GM19025 (cell line): ENCODE data around the gene AMACR.
"Not testable (repeated sequence)": the region's sequence is repeated elsewhere in the genome, so short reads cannot be mapped to it uniquely, and the experiment has no call there.

Source experiments
- ATAC-seq: cut with Tn5 transposase; IDR thresholded peaks from one replicate; pipeline ENCODE4 v1.9.1; 2021; ENCODE audit warnings: mild to moderate bottlenecking, low read depth, moderate library complexity; ENCODE audit not compliant: unreplicated experiment

The AMACR gene

DNA sequence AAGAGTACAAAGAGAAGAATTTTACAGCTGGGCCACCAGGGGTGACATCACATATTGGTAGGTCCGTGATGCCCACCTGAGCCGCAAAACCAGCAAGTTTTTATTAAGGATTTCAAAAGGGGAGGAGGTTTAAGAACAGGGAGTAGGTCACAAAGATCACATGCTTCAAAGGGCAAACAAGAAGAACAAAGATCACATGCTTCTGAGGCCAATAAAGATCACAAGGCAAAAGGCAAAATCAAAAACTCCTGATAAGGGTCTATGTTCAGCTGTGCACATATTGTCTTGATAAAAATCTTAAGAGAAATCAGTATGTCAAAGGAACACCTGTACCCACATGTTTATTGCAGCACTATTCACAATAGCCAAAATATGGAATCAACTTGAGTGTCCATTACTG is 2.3 kb upstream of the AMACR start:
- ATAC-seq, result not testable (repeated sequence)

DNA sequence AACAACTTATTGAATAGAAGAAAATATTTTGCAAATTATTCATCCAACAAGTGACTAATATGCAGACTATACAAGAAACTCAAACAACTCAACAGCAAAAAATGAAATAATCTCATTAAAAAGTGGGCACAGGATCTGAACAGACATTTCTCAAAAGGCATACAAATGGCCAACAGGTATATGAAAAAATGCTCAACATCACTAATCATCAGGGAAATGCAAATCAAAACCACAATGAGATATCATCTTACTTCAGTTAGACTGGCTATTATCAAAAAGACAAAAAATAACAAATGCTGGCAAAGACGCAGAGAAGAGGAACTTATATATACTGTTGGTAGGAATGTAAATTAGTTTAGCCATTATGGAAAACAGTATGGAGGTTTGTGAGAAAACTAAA is 1.8 kb upstream of the AMACR start:
- ATAC-seq, result no peak

DNA sequence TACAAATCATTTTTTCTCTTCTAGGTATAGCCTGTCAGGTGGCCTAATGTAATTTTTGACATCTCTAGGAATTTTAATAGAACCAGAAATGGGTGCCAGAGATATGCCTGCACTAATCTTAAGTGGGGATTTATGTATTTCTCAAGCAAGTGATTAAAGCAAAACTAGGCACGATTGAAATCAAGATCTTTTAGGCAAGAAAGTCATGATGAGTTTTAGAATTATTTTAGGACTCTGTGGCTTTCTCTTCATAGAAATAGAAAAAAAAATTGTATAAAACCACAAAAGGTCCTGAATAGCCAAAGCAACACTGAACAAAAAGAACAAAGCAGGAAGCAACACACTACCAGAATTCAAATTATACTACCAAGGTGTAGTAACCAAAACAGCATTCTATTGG is 952 bp upstream of the AMACR start:
- ATAC-seq, result no peak

DNA sequence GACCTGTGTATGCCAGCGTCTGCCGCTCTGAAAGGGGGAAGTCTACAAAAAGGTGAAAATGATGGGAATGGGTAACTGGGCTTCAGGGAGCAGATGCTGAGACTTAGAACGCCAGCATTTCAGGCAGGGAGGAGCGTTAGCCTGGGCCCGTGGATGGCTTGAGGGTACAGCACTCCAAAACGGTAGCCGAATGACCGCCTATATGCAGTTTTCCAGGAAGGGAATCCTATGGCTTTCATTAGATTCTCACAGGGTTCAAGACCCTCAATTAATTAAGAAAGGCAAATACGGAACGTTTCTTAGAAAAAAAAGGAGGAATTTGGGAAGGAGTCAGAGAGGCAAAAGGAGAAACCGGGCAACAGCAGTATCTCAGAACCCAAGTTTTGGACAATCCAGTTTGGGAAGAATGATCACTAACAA is 639 bp downstream of the AMACR start:
- ATAC-seq, result no peak

DNA sequence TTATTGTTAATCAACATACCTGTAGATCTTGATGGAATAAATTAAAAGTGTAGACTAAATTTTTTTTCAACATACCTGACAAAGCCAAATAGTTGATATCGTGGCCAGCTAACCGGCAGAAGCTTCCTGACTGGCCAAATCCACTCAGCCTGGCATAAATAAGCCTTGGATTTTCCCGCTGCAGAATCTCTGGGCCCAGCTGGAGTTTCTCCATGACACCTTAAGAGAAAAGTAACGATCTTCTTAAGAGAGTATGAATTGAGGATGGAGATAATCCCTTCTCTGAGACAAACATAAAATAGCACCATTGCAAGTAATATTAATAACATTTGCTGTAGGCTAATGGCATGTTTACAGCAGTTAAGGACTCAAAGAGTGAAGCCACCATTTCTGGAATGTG is 2.2 kb downstream of the AMACR start:
- no peak for ATAC-seq

DNA sequence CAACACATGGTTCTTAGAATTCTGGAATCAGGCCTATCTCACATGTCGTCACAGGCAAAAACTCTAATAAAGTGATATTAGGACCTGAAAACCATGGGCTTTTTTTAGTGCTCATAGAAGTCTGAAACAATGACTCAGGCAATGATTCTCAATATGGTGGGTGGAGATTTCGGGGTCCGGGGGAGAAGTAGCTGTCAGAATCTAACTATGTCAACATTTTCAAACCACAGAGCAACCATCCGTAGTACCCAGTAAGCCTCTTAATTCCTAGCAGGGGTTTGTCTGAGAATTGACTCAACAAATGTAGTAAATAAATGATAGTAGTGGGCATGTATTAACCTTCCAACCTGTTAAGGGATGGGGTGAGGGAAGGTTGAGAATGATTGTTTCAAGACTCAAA is 2.6 kb downstream of the AMACR start:
- no peak for ATAC-seq

DNA sequence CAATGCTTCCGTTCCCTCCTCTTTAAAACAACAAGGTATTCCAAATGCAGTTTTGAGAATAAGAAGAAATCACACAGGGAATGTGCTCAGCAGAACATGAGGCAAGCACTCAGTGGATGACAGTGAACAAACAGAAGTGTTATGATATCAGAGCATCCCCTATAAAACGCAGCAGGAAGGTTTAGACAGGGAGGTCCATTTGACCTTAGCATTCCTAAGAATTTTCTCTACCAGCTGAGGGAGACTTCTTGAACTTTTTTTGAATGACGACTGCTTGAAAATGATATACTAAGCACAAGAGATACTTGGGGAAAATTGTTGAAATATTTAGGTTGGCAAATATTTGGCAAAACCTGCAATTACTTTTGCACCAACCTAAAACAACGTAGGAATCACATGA is 3.9 kb downstream of the AMACR start:
- no peak for ATAC-seq

DNA sequence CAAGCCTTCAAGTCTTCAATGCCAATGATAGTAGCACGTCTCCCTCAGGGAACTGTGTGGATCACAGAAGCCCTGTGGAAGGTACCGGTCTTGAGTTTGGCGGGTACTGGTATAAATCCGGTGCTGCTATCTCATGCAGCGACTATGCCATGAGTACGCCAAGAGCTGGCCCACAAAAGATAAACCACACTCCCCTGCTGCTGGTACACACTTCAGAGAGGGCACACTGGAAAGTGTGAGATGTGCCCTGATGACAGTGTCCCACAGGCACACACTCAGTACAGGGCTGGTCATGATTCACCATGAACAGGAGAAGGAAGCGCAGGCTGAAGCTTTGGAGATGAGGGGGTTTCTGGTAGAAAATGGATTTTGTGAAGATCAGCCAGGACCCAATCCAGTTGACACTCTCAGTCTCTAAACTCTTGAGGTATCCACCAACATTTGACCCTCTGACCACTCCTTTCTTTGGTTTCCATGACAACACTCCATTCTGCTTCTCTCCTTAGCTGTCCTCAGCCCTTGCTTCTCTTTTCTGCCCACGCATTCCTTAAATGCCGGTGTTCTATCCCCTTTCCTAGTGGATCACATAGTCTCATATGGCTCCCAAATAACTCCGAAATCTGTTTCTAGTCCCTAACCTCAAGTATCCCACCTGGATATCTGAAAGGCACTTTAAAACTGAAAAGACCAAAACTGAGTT is 5.1 kb downstream of the AMACR start:
- no peak for ATAC-seq

DNA sequence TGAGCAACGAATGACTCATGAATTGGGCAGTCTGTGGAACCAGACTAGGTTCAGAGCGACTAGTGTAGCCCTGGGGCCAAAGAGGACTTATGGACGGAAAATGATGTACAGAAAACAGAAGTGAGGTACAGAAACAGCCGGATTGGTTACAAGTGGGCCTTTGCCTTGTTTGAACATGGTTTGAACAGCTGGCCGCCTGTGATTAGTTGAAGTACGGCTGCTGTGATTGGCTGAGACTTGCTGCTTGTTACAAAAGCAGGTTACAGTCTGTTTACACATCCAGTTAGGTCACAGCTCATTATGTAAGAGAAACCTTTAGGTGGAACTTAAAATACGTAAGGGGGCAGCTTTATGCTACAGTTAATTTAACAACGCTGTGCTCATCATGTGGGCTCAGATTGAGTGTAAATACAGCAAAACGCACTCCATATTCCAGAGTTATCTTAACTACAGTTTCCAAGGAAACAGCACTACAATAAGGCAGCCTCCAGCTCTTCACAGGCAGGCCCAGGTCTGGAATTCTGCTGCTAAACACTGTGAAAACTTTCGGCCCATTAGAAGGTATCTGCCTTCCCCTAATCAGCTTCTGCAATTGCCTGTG is 6.5 kb downstream of the AMACR start:
- ATAC-seq, result no peak

DNA sequence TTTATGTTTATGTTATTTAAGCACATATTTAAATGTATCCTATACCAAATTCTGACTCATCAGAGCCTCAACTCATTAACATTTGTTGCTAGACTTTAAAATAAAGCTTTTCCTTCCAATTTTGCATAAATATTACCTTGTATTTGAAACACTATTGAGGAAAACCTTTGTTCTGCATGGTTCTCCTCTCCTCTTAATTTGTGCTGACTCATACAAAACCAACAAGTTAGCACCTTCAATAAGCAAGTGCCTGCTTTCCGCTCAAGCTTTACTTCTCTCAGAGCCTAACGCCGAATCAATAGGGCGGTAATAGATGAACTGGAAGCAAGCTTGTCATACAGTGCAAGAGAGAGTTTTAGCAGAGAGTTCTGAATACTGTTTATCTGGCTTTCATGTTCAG is 7.9 kb downstream of the AMACR start:
- no peak for ATAC-seq

DNA sequence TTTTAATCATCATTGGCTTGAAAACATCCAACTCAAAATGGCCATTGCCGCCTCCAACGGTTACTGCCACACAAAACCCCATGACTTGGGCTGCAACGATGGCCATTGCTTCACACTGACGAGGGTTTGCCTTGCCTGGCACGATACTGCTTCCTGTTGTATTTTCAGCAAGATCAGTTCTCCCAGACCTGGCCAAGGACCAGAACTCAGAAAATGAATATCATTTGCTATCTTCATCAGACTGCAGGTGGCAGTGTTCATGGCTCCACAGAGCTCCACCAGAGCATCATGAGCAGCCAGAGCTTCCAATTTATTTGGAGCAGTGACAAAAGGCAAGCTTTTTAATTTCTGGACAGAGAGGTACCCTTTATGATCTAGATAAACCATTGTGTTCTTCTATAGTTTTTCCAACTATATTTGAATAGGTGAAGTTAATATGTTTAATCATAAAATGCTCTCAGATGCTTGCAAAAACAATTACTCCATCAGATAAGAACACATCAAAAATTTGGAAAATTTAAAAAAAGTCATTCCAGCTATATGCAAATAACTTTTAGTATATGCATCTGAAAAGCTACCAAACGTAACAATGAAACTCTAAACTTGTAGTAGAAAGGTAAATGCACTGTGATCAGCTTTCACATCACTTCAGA is 10.4 kb downstream of the AMACR start:
- no peak for ATAC-seq

DNA sequence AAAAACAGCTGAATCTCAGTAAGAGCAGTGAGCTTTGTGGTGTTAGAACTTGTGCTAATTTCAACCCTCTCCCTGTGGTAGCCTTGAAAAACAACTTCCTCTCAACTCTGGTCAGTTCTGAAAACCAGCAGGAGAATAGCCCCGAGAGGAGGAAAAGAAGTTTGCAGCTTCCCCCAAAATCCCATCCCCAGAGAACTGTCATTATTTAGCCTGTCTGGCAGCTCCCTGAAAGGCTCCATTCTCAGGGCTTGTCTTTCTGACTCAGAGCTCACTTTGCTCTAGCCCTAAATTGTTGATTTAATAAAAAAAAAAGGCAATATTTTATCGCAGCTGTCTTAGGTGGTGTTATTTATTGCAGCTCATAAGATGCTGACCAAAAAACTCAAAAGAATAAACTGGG is 12.0 kb downstream of the AMACR start:
- ATAC-seq, result no peak

DNA sequence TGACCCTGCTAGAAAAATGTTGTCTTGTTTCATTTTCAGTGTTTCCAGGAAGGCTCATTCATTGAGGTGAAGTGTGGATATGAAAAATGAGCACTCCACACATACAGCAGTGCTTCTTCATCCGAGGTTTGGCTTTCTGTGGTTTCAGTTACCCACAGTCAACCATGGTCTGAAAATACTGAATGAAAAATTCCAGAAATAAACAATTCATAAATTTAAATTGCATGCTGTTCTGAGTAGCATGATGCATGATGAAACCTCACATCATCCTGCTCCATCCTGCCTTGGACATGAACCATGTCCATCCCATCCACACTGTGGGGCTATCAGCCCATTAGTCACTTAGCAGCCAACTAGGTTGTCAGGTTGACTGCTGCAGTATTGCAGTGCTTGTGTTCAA is 13.0 kb downstream of the AMACR start:
- no peak for ATAC-seq

DNA sequence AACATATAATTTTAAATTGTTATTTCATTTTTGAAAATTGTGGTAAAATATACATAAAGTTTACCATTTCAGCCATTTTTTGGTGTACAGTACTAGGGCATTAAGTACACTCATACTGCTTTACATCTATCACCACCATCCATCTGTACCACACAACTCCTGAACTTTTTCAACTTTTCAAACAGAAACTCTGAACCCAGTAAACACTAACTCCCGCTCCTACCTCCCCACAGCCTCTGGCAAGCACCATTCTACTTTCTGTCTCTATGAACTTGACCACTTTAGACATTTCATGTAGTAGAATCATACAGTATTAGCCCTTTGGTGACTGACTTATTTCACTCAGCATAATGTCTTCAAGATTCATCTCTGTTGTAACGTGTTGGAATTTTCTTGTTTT is 15.0 kb downstream of the AMACR start:
- no peak for ATAC-seq

DNA sequence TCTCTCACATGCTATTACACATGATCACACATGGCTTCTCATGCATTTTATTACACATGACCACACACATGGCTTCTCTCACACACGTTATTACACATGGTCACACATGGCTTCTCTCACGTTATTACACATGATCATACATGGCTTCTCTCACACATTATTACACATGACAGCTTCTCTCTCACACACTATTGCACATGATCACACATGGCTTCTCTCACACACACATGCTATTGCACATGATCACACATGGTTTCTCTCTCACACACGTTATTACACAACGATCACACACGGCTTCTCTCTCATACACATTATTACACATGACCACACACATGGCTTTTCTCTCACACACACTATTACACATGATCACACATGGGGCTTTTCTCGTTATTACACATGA is 22.4 kb downstream of the AMACR start:
- no peak for ATAC-seq

DNA sequence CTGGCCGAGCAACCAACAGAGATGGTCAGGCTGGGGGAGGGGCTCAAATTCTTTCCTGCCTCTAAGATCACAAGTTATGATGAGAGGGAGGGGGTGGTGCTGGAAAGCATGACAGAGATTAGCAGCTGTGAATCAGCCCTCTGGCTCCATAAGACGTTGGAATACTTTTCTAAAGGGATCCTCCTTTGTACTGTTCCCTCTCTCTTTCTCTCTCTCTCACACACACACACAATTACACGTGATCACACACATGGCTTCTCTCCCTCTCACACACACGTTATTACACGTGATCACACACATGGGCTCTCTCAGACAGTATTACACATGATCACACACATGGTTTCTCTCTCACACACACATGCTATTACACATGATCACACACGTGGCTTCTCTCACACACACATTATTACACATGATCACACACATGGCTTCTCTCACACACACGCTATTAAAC is 23.2 kb downstream of the AMACR start, which contains the start of gene SLC45A2:
TSS of gene SLC45A2 (minus strand) at position 23 of the 454 bp plus-strand sequence. CDS start 110 bp downstream, outside the sequence.
- no peak for ATAC-seq

DNA sequence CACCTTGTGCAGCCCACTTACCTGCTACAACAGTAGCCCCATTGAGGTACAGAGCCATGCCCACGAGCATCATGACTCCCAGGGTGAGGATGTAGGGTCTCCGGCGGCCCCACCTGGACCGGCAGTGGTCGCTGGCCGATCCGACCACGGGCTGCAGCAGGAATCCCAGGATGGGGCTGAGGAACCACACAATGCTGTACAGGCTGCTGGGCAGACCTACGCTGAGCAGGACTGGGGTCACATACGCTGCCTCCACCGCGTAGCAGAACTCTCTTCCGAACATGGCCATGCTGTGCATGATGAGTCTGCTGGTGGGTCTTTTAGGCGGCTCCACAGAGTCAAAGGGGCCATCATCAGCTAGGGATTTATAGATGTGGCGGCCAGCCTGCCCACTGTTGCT is 23.7 kb downstream of the AMACR start:
- ATAC-seq, result no peak

DNA sequence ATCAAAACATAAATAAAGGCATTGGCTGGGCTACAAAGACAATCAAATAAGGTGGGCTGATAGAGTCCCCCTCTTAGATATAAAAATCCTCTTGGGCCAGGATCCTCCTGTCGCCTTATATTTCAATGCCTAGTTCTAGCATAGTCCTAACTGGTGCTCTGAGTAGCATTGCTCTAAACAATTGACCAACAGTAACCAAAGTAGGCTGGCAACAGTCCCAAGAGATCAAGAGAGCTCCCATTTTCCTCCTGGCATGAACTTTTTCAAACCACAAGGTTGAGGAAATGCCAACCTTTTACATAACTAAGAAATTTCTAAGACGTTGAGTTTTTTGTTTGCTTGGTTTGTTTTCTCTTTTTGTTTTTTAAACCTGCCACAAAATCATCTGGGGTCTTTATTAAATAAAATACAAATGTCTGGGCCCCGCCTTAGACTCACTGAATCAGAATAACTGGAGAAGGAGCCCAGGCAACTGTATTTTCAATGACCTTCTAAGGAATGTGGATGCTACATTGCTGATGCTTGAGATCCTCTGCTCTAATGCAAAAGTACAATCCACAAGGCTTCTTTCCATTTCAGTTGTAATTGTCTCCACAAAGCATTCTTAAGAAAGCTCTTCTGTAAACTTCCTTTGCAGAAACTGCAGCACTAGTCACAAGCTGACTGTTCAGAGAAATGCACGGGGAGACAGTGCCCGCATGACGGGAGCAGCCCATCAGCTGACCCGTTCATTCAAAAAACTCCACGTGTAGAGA is 26.3 kb downstream of the AMACR start:
- no peak for ATAC-seq

DNA sequence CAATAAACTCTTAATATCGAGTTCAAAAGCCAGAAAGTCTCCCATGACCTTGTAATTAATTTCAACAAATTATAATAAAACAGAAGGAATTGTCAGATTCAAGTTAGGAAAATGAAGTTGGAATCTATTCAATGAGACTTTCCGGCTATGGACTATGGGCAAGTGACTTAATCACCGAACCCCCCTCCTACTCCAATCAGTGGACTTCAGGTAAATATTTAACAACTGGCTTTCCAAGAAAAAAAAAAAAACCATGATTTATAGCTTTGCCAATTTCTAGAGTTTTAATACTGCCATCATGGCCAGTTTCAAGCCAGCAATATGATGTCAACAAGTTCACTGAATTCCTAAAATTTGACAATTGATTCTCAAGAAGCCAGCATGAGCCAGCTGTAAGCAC is 27.8 kb downstream of the AMACR start:
- ATAC-seq, result no peak

DNA sequence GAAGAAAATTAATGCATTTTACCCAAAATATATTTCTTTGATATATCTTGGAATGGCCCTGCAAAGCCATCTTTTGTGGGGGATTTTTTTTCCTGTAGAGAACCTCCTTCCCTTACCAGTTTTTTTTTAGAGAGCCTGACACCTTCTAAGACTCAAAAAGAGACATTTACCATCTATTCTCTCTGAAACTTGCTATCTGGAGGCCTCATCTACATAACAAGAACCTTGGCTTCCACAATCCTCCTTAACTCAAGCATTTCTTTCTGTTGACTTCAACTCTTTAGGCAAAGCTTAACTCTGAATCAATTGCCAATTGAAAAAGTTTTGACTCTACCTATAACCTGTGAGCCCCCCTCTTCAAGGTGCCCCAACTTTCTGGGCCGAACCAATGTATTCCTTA is 29.5 kb downstream of the AMACR start:
- ATAC-seq, result no peak

DNA sequence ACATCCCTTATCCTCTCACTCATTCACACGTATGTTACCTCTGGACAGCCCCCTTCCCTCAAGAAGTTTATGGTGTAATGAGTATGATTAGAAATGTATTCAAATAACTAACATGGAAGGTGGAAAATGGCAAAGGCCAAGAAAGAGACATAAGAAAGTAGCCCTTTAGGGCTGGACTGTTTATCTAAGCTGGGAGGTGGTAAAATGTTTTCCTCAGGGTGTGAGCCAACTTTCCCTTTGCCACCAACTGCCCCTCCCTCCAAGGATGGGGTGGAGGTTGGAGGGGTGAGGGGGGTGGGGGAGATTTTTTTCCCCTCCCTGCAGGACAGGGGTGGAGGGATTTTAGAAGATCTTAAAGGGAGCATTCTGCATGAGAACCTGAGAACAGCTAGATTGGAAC is 31.5 kb downstream of the AMACR start:
- no peak for ATAC-seq
